Stimulated activated CD4-positive, alpha-beta T cell treated with anti-CD3 and anti-CD28 coated beads, Interleukin-2, amount 100 ng/mL, for 48 hours (primary cell): ENCODE measurements around the gene DCST1.

ENCODE experiments used
- DNase-seq, 2 donors: peaks; one replicate each; pipeline ENCODE4 v3.0.0-alpha.2; 2020

DCST1 gene

GRCh38 chr1:155037043-155037442 is 3.4 kb downstream of the DCST1 start:
- DNase-seq, result no peak

- DNase-seq, result no peak
Observed at GRCh38 chr1:155037851-155038441, 4.3 kb downstream of the DCST1 start.

- DNase-seq, result no peak
Observed at GRCh38 chr1:155038602-155039307, 5.1 kb downstream of the DCST1 start.

GRCh38 chr1:155039308-155039669 is 5.7 kb downstream of the DCST1 start:
- no peak for DNase-seq

GRCh38 chr1:155040358-155041093 is 6.9 kb downstream of the DCST1 start:
- no peak for DNase-seq

- no peak for DNase-seq
Observed at GRCh38 chr1:155042789-155043188, 9.2 kb downstream of the DCST1 start.

GRCh38 chr1:155043301-155043702 is 9.7 kb downstream of the DCST1 start:
- no peak for DNase-seq

- no peak for DNase-seq
Observed at GRCh38 chr1:155043793-155044192, 10.2 kb downstream of the DCST1 start.

- no peak for DNase-seq
Observed at GRCh38 chr1:155044365-155044764, 10.7 kb downstream of the DCST1 start.

- DNase-seq, result peak in 1 of 2 donors; percentile 48
Observed at GRCh38 chr1:155044812-155045657, 11.4 kb downstream of the DCST1 start.

- no peak for DNase-seq
Observed at GRCh38 chr1:155048449-155049334, 15.1 kb downstream of the DCST1 start.

- DNase-seq, result no peak
Observed at GRCh38 chr1:155049651-155050559, 16.3 kb downstream of the DCST1 start.

- DNase-seq, result peak; percentile 82 to 84
Observed at GRCh38 chr1:155050560-155051341, 17.1 kb downstream of the DCST1 start, which contains the start of gene ADAM15. TSS of gene ADAM15 (plus strand) at chr1:155051316. CDS start at chr1:155051387, 71 bp downstream.

GRCh38 chr1:155051342-155051776 is 17.7 kb downstream of the DCST1 start:
- DNase-seq, result no peak

- peak in 1 of 2 donors; percentile 34 for DNase-seq
Observed at GRCh38 chr1:155051777-155052398, 18.3 kb downstream of the DCST1 start.

- DNase-seq, result no peak
Observed at GRCh38 chr1:155052439-155053395, 19.1 kb downstream of the DCST1 start.

- no peak for DNase-seq
Observed at GRCh38 chr1:155053531-155054105, 20.0 kb downstream of the DCST1 start.

GRCh38 chr1:155057104-155057503 is 23.5 kb downstream of the DCST1 start:
- DNase-seq, result no peak
